ENCODE results near the gene TNIP2. TPM values are rescaled to one million over a fixed set of nuclear protein-coding genes. Genes with fewer than 3 reads are reported as not detected.

The TNIP2 gene
- total and polyA plus RNA-seq, 4 donors: 10.5 to 20.7 (median 13.5) TPM

- TF ChIP-seq CTCF (IDR thresholded peaks at IDR 0.05; ENCODE audit: low read depth, low read length, missing input control) (no peak), TAF1 (conservative IDR thresholded peaks at IDR 0.05) (no peak), SP1 (IDR thresholded peaks at IDR 0.05) (no peak), FOXA2 (IDR thresholded peaks at IDR 0.05) (no peak), ZBTB33 (IDR thresholded peaks at IDR 0.05) (no peak), RXRA (IDR thresholded peaks at IDR 0.05) (no peak), FOXA1 (IDR thresholded peaks at IDR 0.05) (no peak), HNF4G (IDR thresholded peaks at IDR 0.05) (no peak)
These were observed 61.4 kb downstream of the TNIP2 start (continued) for GRCh38 chr4:2694691-2695090.

- H3K9me3 ChIP-seq (ENCODE audit: control insufficient read depth in 4 of 4, low read length in 3 of 4): no peaks in the 10 kb centered on the region
- no peak overlapping the region for H3K4me3 ChIP-seq (ENCODE audit: low read depth in 1 of 3, low read length in 3 of 3)
- TF ChIP-seq JUND (IDR thresholded peaks at IDR 0.05) (no peak), ZBTB33 (IDR thresholded peaks at IDR 0.05) (no peak), FOXA2 (IDR thresholded peaks at IDR 0.05) (no peak)
- 92% methylated on average over 7 of the region's 7 CpGs for WGBS
- H3K4me1 ChIP-seq (ENCODE audit: control insufficient read depth in 4 of 4, insufficient read depth in 4 of 4, low read length in 3 of 4): no peaks in the 10 kb centered on the region
- H3K36me3 ChIP-seq (ENCODE audit: control insufficient read depth in 4 of 4, insufficient read depth in 3 of 4, low read depth in 1 of 4, low read length in 3 of 4): peaks cover 15 to 83% (median 37%) of the 10 kb centered on the region in 4 donors
- DNase-seq (ENCODE audit: low spot score): no peak
- H3K9ac ChIP-seq (ENCODE audit: low read depth in 1 of 2, low read length in 2 of 2): no peak overlapping the region
- no peak overlapping the region for H3K27ac ChIP-seq (ENCODE audit: low read depth in 1 of 2, low read length in 2 of 2)
- no peaks in the 10 kb centered on the region for H3K27me3 ChIP-seq (ENCODE audit: control insufficient read depth in 4 of 4, insufficient read depth in 4 of 4, low read length in 3 of 4)
These were observed 64.1 kb downstream of the TNIP2 start for GRCh38 chr4:2691952-2692435.

Other genes with a start within 250 kb of the TNIP2 start
- gene FAM193A, start 219.7 kb downstream of the TNIP2 start, total RNA-seq: 10 to 100 TPM in 1 of 2 donors, 1 to 10 TPM in 1; 9.6 to 10.2 TPM
- gene FAM193A, start 219.7 kb downstream of the TNIP2 start, polyA plus RNA-seq: 1 to 10 TPM; 3.9 to 4.3 TPM
- gene SH3BP2, start 36.7 kb upstream of the TNIP2 start, total RNA-seq: 10 to 100 TPM; 17.9 to 80.2 TPM
- 10 to 100 TPM; 22.6 to 54.4 TPM for gene SH3BP2, start 36.7 kb upstream of the TNIP2 start, polyA plus RNA-seq
- 100 to 1,000 TPM in 1 of 2 donors, 10 to 100 TPM in 1; 95.5 to 142 TPM for gene ADD1, start 87.5 kb upstream of the TNIP2 start, total RNA-seq
- gene ADD1, start 87.5 kb upstream of the TNIP2 start, polyA plus RNA-seq: 10 to 100 TPM; 62.2 to 71.3 TPM
- gene NOP14, start 207.1 kb upstream of the TNIP2 start, total RNA-seq: 10 to 100 TPM; 10.5 to 22.9 TPM
- 10 to 100 TPM; 12.6 to 16.2 TPM for gene NOP14, start 207.1 kb upstream of the TNIP2 start, polyA plus RNA-seq
- 1 to 10 TPM; 2.0 to 2.2 TPM for gene GRK4, start 207.2 kb upstream of the TNIP2 start, total RNA-seq
- 1 to 10 TPM; 1.0 to 1.6 TPM for gene GRK4, start 207.2 kb upstream of the TNIP2 start, polyA plus RNA-seq